ENCODE results near the gene TTC34.

GRCh38 chr1:2791027-2791760 is 10.3 kb downstream of the TTC34 start:
- TF ChIP-seq EZH2phosphoT487 (IDR thresholded peaks at IDR 0.05; ENCODE audit: insufficient read depth, low read depth) (no peak), EZH2 (IDR thresholded peaks at IDR 0.05; ENCODE audit: insufficient read depth, poor library complexity, severe bottlenecking) (no peak)

Measured in GM23248 (cell line).